NCI-H1105 (cell line): Measurements from ENCODE around the gene COLQ.
"Not testable (repeated sequence)": the region's sequence is repeated elsewhere in the genome, so short reads cannot be mapped to it uniquely, and the experiment has no call there.

Experiments
- DNase-seq: peaks from one replicate; lab custom pipeline; 2025; lab: John Stamatoyannopoulos, UW

Gene COLQ

DNA sequence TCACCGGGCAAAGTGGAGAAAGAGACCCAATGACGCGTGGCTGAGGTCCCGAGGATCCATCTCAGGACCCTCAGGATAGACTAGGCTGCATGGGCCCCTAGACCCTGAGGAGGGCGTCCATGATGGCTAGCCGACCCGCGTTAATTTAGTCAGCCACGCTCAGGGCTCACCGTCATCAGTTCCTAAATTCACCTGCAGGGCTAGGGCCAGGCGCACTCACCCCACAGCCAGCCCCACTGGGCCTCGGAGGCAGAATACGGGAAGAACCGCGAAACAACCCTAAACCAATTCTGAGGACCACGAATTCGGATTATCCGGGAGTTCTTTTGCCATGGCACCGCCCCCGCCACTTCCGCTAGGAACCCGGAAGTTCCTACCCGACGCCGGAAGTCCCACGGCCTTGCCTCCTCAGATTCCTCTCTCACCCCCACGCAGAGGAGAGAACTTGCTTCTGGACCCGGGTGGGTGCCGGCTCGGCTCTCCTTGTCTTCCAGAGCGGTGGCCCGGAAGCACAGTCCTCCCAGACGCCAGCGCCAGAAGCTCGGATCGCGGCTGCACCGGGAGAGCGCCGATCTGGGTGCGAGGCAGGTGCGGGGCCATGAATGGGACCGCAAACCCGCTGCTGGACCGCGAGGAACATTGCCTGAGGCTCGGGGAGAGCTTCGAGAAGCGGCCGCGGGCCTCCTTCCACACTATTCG, 94.2 kb downstream of the COLQ start, which contains the start of the genes EAF1 and METTL6:
EAF1 (plus strand) TSS at position 417 of the 699 bp plus-strand sequence; CDS start at position 599, 182 bp downstream.
METTL6 (minus strand) TSS at position 363 of the 699 bp plus-strand sequence. CDS start 1,033 bp downstream, outside the sequence.
- peak; percentile 14 for DNase-seq

DNA sequence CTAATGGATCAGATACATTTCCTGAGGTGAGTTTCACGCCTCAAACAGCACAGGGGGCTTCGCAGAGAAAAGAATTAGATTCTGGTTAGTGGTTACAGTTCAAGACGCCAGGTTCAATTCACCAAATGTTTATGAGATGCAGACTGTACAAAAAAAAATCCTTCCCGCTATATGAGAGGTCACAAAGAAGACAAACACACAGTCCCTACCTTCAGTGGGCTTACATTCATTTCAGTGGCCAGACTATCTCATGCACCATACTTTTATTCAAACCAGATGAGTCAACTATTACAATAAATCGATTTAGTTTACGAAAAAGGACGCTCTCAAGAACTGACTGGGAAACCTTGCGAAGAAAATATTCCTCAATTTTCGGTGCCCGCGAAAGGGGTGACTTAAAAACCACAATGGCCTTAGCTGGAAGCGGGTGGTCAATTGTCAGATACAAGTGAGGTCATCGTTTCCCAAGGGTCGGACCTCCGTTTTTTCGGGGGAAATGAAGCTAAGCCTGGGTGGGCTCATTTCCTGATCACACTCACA, 94.9 kb downstream of the COLQ start:
- no peak for DNase-seq

DNA sequence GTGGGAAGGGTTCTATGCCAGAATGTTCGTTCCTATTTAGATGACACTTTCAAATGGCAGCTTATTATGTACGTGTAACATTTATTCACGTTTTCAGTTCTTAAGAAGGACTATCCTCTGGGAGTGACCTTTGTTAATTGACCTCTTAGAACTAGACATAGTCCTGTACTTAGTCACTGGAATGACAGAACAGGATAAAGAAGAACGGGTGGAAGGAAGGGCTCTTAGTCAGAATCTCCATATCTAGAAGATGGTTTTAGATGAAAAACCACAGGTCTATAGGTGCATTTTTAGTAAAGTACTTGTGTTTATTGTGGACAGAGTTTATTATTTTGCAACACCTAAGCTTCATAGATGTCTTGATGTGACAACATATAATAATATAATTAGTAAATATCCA, 100.6 kb downstream of the COLQ start:
- no peak for DNase-seq

DNA sequence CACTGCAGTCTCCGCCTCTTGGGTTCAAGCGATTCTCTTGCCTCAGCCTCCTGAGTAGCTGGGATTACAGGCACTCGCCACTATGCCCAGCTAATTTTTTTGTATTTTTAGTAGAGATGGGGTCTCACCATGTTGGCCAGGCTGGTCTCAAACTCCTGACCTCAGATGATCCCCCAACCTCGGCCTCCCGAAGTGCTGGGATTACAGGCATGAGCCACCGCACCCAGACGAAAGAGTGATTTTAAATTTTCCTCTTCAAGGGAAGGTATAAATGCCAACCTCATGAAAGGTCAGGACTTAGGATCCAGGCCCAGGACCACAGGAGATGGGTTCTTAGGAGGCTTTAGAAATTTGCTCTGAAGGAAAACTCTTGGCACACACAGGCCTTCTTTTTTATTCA, 110.5 kb downstream of the COLQ start:
- not testable (repeated sequence) for DNase-seq

DNA sequence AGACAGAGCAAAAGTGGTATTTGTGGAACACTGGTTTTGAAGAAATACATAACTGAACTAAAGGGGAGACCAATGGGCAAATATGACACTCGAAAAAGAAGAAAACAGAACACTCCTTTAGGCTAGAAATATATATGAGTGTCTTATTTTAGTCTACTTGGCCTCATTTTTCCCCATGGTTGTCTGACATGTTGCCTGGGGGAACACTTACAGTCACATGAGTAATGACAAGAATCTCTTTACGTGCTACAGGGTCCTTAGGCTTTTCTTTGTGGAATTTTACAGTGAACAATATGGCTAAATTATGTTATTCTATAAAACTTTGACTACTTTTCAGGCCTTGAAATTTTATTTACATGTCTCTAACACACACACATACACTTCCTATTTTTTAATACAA, 111.7 kb downstream of the COLQ start:
- DNase-seq: no peak

DNA sequence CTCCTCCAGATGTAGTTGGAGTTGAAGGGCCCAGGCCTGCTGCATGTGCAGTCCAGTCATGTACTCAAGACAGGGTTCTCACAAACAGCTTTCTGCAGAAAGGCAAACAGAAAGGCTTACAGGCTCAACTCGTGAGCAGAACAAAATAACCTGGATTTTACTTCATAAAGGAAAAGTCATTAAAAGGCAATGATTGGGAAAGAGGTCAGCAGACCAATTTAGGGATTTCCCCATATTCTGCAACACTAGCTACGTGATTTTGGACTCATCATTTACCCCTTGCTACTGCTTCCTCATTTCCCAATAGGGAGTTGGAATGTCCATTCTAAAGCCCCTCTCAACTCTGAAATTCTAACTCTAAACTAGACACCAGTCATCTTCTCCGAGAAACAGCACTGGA, 112.3 kb downstream of the COLQ start:
- no peak for DNase-seq

DNA sequence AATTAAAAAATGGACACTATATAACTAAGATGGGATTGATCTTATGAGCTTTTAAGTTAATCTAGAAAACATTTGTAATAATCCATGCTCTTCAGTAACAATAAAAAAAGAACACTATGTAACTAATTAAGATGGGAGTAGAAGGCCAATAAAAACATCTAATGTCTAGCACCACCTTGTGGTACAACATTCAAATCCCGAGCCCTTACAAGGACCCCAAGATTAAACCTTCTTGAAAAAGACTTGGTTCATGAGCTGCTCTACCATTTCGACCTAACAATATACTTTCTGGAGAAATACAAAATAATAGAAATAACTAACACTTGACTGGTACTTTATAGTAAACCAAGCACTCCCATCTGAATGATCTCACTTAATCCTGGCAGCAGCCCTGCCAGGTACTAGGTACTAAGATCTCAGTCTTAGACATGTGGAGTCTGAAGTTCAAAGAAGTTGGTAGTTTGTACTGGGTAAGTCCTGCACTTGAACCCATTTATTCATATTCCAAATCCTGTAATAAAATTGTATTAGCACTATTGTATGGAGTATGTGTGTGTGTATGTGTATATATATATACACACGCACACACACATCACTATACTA, 116.0 kb downstream of the COLQ start:
- peak; percentile 21 for DNase-seq

DNA sequence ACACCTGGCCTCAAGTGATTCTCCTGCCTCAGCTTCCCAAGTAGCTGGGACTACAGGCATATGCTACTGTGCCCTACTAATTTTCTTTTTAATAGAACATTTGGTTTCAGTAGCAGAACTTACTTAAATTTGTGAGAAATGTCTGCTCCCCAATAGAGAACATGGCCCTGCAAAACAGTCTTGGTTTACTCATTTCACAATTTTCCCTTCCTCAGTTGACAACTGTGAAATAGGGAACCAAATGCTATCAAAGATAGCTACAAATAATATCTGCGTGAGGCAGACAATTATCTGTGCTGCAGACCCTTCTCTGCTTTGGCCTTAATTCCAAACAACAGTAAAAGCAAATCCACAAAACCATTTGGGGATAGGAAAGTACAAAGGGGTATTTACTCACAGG, 116.7 kb downstream of the COLQ start:
- no peak for DNase-seq

DNA sequence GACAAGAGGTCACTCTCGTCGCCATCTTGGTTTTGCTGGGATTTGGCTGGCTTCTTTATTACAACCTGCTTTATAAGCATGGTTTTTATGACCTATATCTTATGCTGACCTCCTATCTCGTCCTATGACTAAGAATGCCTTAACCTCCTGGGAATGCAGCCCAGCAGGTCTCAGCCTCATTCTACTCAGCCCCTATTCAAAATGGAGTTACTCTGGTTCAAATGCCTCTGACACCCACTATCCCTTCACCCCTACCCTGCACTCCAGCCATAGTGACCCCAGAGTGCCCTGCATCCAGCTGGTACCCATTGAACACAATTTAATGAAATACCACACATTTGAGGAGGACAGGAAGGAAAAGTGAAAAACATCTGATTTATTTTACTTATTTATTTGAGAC, 117.5 kb downstream of the COLQ start:
- no peak for DNase-seq

DNA sequence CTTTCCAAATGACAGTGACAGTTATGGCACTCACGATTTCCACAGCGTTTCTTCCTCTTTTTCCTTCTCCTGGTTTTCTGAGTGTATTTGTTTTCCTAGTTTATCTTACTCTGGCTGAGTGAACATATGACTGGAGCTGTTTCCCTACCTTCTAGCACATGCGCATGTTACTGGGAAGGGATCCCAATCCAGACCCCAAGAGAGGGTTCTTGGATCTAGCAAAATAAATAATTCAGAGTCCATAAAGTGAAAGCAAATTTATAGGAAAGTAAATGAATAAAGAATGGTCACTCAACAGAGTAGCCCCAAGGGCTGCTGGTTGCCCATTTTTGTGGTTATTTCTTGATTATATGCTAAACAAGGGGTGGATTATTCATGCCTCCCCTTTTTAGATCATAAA, 118.0 kb downstream of the COLQ start:
- DNase-seq: no peak

DNA sequence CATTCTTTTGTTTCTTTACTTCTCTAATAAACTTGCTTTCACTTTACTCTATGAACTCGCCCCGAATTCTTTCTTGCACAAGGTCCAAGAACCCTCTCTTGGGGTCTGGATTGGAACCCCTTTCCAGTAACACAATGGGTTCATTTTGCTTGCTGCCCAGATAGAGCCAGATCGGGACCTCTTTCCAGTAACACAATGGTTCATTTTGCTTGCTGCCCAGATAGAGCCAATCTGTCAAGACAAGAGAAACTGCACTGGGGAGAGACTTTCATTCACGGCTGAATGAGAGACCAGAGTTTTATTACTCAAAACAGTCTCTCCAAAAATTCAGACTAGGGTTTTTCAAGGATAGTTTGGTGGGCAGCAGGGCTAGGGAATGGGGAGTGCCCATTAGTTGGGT, 119.6 kb downstream of the COLQ start:
- no peak for DNase-seq
